HepG2 (cell line): Measurements from ENCODE around the gene TRPV2. TPM values are rescaled to one million over a fixed set of nuclear protein-coding genes. Genes with fewer than 3 reads are reported as not detected.

Source experiments
- ADNP ChIP-seq: sonication (generic); formaldehyde crosslinking; IDR thresholded peaks from 2 replicates; pipeline ENCODE4 v1.4.0; 2020; ENCODE audit warnings: missing genetic modification reagents
- AGO1 ChIP-seq: fragments of 200-400 bp; formaldehyde crosslinking; IDR thresholded peaks from 2 replicates; pipeline ENCODE4 v1.6.1; 2017; ENCODE audit warnings: mild to moderate bottlenecking, low read depth, low read length, moderate library complexity; ENCODE audit not compliant: poor library complexity, severe bottlenecking
- ARID2 ChIP-seq: sonication (generic); formaldehyde crosslinking; IDR thresholded peaks from 2 replicates; pipeline ENCODE4 v1.8.1; 2022; ENCODE audit warnings: mild to moderate bottlenecking, missing genetic modification reagents, borderline replicate concordance
- EHMT2 ChIP-seq: fragments of 200-600 bp; sonication (generic); IDR thresholded peaks from 2 replicates; pipeline ENCODE4 v1.7.0; 2017; ENCODE audit warnings: antibody characterized with exemption, low read depth, low read length, borderline replicate concordance
- MBD4 ChIP-seq: IDR thresholded peaks from 2 replicates; pipeline ENCODE4 v1.6.1; 2012; ENCODE audit warnings: low read length, inconsistent platforms, borderline replicate concordance
- PHB2 ChIP-seq: fragments of 450-650 bp; IDR thresholded peaks from 2 replicates; pipeline ENCODE4 v1.6.1; 2018; ENCODE audit not compliant: partially characterized antibody
- PRPF4 ChIP-seq: fragments of 200-400 bp; formaldehyde crosslinking; IDR thresholded peaks from 2 replicates; pipeline ENCODE4 v1.6.1; 2016; ENCODE audit warnings: low read length, low read depth; ENCODE audit not compliant: poor library complexity, severe bottlenecking
- RCOR2 ChIP-seq: IDR thresholded peaks from 2 replicates; pipeline ENCODE4 v1.6.1; 2016; ENCODE audit warnings: missing biosample characterization, missing genetic modification reagents
- TARDBP ChIP-seq: sonication (generic); formaldehyde crosslinking; IDR thresholded peaks from 2 replicates; pipeline ENCODE4 v1.8.0; 2022; ENCODE audit warnings: mild to moderate bottlenecking, missing genetic modification reagents
- ZBTB42 ChIP-seq: sonication (generic); formaldehyde crosslinking; IDR thresholded peaks from 2 replicates; pipeline ENCODE4 v1.5.0; 2020; ENCODE audit warnings: mild to moderate bottlenecking, missing genetic modification reagents
- ZHX2 ChIP-seq, 2 experiments: sonication (generic) in 1 of 2; formaldehyde crosslinking in 1 of 2; IDR thresholded peaks; 2 replicates each; pipeline versions ENCODE4 v1.6.1 to v1.9.0; 2014 to 2022; ENCODE audit warnings: antibody characterized with exemption in 1 of 2, borderline replicate concordance in 1 of 2, inconsistent platforms in 1 of 2, low read depth in 1 of 2, missing genetic modification reagents in 1 of 2
- ZNF501 ChIP-seq: sonication (generic); formaldehyde crosslinking; IDR thresholded peaks from 2 replicates; pipeline ENCODE4 v1.5.1; 2020; ENCODE audit warnings: mild to moderate bottlenecking, moderate library complexity, missing genetic modification reagents
- ZNF710 ChIP-seq: sonication (generic); formaldehyde crosslinking; IDR thresholded peaks from 2 replicates; pipeline ENCODE4 v1.5.0; 2020; ENCODE audit warnings: mild to moderate bottlenecking, missing genetic modification reagents, borderline replicate concordance
- ZSCAN22 ChIP-seq: sonication (generic); formaldehyde crosslinking; IDR thresholded peaks from 2 replicates; pipeline ENCODE4 v1.4.0; 2020; ENCODE audit warnings: mild to moderate bottlenecking, missing genetic modification reagents
- polyA plus RNA-seq, 8 experiments: library from polyadenylated mRNA; depleted of rRNA in 3 of 8; stranded (reverse) in 7 of 8; unstranded in 1 of 8; fragments of >200 nt; fragmentation: Illumina TruSeq in 4 of 8; extraction: Trizol in 4 of 8; gene quantifications; 2 replicates each; pipeline versions ENCODE4 v1.2.1 to v1.2.3, GENCODE V29; 2011 to 2016; ENCODE audit warnings: low read depth in 4 of 8, missing spikeins in 1 of 8, mixed read lengths in 1 of 8; ENCODE audit not compliant: insufficient read depth in 1 of 8
- total RNA-seq, 5 experiments: library from RNA; depleted of rRNA; stranded (reverse); fragments of >200 nt; fragmentation: Illumina TruSeq; extraction: Trizol; gene quantifications; 2 replicates each; pipeline ENCODE4 v1.2.3, GENCODE V29; 2016; ENCODE audit warnings: low read depth in 1 of 5
- TF ChIP-seq, protein P1 (sequence below): IDR thresholded peaks from 2 replicates; pipeline ENCODE4 v1.4.0; 2020; ENCODE audit warnings: mild to moderate bottlenecking, missing genetic modification reagents

Gene TRPV2
- total and polyA plus RNA-seq, 2 of the 13 experiments (the other 11 are each of a cell fraction or from before 2014, with no cell fraction given): 13.6 to 21.3 TPM

DNA sequence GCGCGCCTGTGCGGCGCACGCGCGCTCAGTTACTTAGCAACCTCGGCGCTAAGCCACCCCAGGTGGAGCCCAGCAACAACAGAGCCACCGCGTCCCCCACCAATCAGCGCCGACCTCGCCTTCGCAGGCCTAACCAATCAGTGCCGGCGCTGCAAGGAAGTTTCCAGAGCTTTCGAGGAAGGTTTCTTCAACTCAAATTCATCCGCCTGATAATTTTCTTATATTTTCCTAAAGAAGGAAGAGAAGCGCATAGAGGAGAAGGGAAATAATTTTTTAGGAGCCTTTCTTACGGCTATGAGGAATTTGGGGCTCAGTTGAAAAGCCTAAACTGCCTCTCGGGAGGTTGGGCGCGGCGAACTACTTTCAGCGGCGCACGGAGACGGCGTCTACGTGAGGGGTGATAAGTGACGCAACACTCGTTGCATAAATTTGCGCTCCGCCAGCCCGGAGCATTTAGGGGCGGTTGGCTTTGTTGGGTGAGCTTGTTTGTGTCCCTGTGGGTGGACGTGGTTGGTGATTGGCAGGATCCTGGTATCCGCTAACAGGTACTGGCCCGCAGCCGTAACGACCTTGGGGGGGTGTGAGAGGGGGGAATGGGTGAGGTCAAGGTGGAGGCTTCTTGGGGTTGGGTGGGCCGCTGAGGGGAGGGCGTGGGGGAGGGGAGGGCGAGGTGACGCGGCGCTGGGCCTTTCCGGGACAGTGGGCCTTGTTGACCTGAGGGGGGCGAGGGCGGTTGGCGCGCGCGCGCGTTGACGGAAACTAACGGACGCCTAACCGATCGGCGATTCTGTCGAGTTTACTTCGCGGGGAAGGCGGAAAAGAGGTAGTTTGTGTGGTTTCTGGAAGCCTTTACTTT lies 34.5 kb upstream of the TRPV2 start, which contains the start of gene UBB (continued):
- TF ChIP-seq, protein P1, sequence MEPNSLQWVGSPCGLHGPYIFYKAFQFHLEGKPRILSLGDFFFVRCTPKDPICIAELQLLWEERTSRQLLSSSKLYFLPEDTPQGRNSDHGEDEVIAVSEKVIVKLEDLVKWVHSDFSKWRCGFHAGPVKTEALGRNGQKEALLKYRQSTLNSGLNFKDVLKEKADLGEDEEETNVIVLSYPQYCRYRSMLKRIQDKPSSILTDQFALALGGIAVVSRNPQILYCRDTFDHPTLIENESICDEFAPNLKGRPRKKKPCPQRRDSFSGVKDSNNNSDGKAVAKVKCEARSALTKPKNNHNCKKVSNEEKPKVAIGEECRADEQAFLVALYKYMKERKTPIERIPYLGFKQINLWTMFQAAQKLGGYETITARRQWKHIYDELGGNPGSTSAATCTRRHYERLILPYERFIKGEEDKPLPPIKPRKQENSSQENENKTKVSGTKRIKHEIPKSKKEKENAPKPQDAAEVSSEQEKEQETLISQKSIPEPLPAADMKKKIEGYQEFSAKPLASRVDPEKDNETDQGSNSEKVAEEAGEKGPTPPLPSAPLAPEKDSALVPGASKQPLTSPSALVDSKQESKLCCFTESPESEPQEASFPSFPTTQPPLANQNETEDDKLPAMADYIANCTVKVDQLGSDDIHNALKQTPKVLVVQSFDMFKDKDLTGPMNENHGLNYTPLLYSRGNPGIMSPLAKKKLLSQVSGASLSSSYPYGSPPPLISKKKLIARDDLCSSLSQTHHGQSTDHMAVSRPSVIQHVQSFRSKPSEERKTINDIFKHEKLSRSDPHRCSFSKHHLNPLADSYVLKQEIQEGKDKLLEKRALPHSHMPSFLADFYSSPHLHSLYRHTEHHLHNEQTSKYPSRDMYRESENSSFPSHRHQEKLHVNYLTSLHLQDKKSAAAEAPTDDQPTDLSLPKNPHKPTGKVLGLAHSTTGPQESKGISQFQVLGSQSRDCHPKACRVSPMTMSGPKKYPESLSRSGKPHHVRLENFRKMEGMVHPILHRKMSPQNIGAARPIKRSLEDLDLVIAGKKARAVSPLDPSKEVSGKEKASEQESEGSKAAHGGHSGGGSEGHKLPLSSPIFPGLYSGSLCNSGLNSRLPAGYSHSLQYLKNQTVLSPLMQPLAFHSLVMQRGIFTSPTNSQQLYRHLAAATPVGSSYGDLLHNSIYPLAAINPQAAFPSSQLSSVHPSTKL (CRISPR knock-in tag): peak; percentile 14
- TF ChIP-seq ADNP (CRISPR knock-in tag) (no peak), ZNF501 (peak; percentile 95), EHMT2 (no peak), MBD4 (no peak), TARDBP (CRISPR knock-in tag) (no peak; the same call in 1 of the 2 replicates), PRPF4 (no peak), PHB2 (no peak), ZSCAN22 (no peak), ZHX2 (IDR thresholded peaks at IDR 0.05; ENCODE audit: low read depth) (peak; percentile 63; the same call in 1 of the 2 replicates), ZHX2 (CRISPR knock-in tag; IDR thresholded peaks at IDR 0.05; ENCODE audit: borderline replicate concordance) (no peak), ZBTB42 (CRISPR knock-in tag) (no peak), ZNF710 (CRISPR knock-in tag) (0 out of 2 replicates have a peak, but pooled peaks have one; percentile 25), AGO1 (peak; percentile 88), ARID2 (CRISPR knock-in tag) (no peak), RCOR2 (no peak)
